Fibroblast of skin of back (primary cell): ENCODE data around the gene MPG.

Source experiments
- DNase-seq: peaks from one replicate; pipeline ENCODE4 v3.0.0-alpha.2; 2013

Gene MPG

GRCh38 chr16:83781-84615 lies 6.0 kb downstream of the MPG start:
- no peak for DNase-seq

GRCh38 chr16:84718-85406 lies 6.8 kb downstream of the MPG start:
- DNase-seq: peak; percentile 94

GRCh38 chr16:85407-85782 lies 7.4 kb downstream of the MPG start:
- no peak for DNase-seq

GRCh38 chr16:85865-86264 lies 7.8 kb downstream of the MPG start:
- DNase-seq: no peak

GRCh38 chr16:86483-86952 lies 8.5 kb downstream of the MPG start:
- DNase-seq: no peak

GRCh38 chr16:88613-89012 lies 10.6 kb downstream of the MPG start:
- DNase-seq: no peak

- no peak for DNase-seq
Observed at GRCh38 chr16:89391-90302, 11.6 kb downstream of the MPG start.

GRCh38 chr16:91484-91883 lies 13.5 kb downstream of the MPG start:
- no peak for DNase-seq

- DNase-seq: no peak
Observed at GRCh38 chr16:92431-93339, 14.7 kb downstream of the MPG start.

GRCh38 chr16:94918-95265 lies 16.9 kb downstream of the MPG start:
- DNase-seq: no peak

GRCh38 chr16:96935-97381 lies 18.9 kb downstream of the MPG start:
- peak; percentile 87 for DNase-seq

- DNase-seq: peak; percentile 38
Observed at GRCh38 chr16:97822-98221, 19.8 kb downstream of the MPG start.

GRCh38 chr16:100989-101388 lies 23.0 kb downstream of the MPG start:
- no peak for DNase-seq

- no peak for DNase-seq
Observed at GRCh38 chr16:101586-101985, 23.6 kb downstream of the MPG start.

GRCh38 chr16:102060-102855 lies 24.2 kb downstream of the MPG start:
- DNase-seq: no peak

GRCh38 chr16:104355-104754 lies 26.3 kb downstream of the MPG start:
- DNase-seq: no peak

GRCh38 chr16:104928-105327 lies 26.9 kb downstream of the MPG start:
- DNase-seq: no peak

GRCh38 chr16:105521-105920 lies 27.5 kb downstream of the MPG start:
- DNase-seq: no peak

- peak; percentile 71 for DNase-seq
Observed at GRCh38 chr16:106623-107324, 28.7 kb downstream of the MPG start.

- DNase-seq: no peak
Observed at GRCh38 chr16:112153-112840, 34.3 kb downstream of the MPG start.
